ENCODE data around the gene PLPP6.
A peak's percentile ranks its signal among the peaks of the same experiment; 100 is the strongest.

DNA sequence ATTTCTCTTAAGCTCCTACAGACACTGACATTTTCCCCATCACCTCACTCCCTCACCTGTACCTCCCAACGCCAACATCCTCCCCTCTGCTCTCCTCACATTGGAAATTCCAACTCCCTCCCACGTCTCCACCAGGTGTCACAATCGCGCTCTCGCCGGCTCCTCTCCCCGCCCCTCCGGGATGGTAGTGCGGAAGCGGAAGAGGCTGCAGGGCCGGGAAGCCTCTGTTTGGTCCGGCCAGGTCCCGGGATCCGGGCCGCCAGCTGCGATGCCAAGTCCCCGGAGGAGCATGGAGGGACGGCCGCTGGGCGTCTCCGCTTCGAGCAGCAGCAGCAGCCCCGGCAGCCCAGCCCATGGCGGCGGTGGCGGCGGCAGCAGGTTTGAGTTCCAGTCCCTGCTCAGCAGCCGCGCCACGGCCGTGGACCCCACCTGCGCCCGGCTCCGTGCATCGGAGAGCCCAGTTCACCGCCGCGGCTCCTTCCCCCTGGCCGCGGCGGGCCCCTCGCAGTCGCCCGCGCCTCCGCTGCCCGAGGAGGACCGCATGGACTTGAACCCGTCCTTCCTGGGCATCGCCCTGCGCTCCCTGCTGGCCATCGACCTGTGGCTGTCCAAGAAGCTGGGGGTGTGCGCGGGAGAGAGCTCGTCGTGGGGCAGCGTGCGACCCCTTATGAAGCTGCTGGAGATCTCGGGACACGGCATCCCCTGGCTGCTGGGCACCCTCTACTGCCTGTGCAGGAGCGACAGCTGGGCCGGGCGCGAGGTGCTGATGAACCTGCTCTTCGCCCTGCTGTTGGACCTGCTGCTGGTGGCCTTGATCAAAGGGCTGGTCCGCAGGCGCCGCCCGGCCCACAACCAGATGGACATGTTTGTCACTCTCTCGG lies at the start of gene PLPP6:
- TF ChIP-seq, protein P1, sequence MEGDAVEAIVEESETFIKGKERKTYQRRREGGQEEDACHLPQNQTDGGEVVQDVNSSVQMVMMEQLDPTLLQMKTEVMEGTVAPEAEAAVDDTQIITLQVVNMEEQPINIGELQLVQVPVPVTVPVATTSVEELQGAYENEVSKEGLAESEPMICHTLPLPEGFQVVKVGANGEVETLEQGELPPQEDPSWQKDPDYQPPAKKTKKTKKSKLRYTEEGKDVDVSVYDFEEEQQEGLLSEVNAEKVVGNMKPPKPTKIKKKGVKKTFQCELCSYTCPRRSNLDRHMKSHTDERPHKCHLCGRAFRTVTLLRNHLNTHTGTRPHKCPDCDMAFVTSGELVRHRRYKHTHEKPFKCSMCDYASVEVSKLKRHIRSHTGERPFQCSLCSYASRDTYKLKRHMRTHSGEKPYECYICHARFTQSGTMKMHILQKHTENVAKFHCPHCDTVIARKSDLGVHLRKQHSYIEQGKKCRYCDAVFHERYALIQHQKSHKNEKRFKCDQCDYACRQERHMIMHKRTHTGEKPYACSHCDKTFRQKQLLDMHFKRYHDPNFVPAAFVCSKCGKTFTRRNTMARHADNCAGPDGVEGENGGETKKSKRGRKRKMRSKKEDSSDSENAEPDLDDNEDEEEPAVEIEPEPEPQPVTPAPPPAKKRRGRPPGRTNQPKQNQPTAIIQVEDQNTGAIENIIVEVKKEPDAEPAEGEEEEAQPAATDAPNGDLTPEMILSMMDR (IDR thresholded peaks at IDR 0.05) = peak; percentile 16 to 69 (median 45)
- peak; percentile 72 to 87 (median 86) for TF ChIP-seq POLR2AphosphoS5 (IDR thresholded peaks at IDR 0.05)

Data from breast epithelium (tissue), 3 donors.